CD4-positive, alpha-beta T cell treated with Interleukin-17A for 1 hour (primary cell): ENCODE results near the gene NLGN4X.
A peak's percentile ranks its signal among the peaks of the same experiment; 100 is the strongest.

ENCODE experiments used
- DNase-seq: peaks from one replicate; pipeline ENCODE4 v3.0.0-alpha.2; 2020

Gene NLGN4X

DNA sequence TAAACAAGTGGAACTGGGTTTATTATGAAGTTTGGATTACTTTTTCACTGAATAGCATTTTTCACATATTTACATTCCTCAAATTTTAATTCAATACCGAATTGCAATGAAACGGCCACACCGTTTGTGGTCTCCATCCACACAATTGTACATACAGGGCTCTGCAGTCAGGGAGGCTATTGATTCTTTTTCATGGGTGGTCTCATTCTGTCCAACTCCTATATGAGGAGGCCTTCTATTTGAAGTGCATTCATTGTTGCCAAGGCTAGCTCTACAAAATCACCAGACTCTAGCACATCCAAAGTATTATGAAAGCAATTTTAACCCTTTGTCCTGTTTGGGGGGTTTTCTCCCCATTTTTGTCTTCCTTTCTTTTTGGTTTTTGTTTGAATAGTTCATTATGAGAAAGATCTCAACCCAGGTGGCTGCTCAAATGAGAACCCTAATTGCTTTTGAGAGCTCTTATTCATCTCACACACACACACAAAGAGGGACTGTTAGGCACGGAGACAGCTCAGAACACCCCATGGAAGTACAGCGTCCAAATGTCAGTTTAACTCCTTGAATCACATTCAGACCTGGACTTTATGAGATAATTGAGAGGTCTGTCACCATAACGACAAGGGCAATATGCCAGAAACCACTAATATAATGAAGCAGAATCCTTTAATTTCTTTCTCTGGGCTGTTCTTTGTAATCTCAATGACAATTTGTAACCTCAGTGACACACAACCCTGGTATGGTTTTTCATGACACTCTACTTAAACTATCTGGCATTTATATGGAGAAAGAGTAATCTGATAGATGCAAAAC, 79.4 kb downstream of the NLGN4X start:
- DNase-seq, result no peak

DNA sequence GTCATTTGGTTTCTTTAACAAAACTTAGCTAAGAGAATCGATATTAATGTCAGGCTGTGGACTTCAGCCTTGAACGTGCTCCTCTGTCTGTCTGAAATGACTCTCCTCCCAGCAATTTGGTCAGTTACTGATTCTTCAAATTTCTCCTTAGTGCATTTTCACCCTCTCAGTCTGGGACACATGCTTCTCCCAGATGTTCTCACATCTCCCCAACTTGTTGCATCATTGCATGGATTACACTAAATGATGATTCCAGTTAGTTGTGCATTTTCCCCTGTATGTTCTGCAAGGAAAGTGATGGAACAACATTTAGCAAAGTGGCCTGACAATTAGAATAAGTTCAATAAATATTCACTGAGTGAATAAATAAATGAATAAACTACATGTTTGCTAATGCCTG, 94.4 kb downstream of the NLGN4X start:
- no peak for DNase-seq

- DNase-seq, result no peak
These were observed 95.7 kb downstream of the NLGN4X start for GRCh38 chrX:6132970-6133369.

- DNase-seq, result no peak
These were observed 97.4 kb downstream of the NLGN4X start for GRCh38 chrX:6131287-6131686.

GRCh38 chrX:6129195-6129594, 99.5 kb downstream of the NLGN4X start:
- no peak for DNase-seq

- DNase-seq, result no peak
These were observed 108.3 kb downstream of the NLGN4X start for GRCh38 chrX:6120329-6120728.

DNA sequence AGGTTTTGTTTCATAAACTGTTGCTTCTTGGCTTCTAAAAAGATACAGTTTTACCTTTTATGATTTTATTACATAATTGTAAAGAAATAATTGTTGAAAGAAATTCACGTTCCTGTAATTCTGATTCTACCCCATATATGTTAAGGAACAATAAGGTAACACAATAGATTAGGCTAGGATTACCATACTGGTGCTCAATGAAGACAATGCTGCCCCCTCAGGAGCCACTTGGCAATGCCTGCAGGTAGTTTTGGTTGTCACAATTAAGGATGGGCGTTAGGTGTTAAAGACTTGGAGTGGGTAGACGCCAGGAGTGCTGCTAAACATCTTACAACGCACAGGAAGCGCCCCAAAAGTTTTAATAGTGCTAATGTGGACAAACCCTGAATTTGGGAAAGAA, 133.2 kb downstream of the NLGN4X start:
- DNase-seq, result no peak

- DNase-seq, result no peak
These were observed 154.1 kb downstream of the NLGN4X start for GRCh38 chrX:6074532-6074931.

- no peak for DNase-seq
These were observed 156.9 kb downstream of the NLGN4X start for GRCh38 chrX:6071731-6072130.

GRCh38 chrX:6067600-6067999, 161.1 kb downstream of the NLGN4X start:
- no peak for DNase-seq

DNA sequence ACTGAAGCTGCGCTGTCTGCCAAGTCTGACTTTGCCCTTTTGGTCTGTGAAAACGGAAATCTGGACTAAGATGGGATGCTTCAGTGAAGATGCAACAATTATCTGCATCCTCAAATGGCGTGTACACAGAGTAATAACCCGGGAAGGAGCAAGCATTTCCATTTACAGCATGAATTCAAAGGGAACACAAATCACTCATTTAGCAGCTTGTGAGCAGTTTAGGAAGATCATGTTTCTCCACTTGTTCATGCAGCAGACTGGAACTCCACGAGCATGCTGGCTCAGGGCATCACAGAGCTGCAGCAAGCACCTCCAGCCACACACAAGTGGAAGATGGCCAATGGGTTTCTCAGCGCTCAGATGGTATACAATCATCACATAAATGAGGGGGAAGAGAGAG, 175.5 kb downstream of the NLGN4X start:
- no peak for DNase-seq

DNA sequence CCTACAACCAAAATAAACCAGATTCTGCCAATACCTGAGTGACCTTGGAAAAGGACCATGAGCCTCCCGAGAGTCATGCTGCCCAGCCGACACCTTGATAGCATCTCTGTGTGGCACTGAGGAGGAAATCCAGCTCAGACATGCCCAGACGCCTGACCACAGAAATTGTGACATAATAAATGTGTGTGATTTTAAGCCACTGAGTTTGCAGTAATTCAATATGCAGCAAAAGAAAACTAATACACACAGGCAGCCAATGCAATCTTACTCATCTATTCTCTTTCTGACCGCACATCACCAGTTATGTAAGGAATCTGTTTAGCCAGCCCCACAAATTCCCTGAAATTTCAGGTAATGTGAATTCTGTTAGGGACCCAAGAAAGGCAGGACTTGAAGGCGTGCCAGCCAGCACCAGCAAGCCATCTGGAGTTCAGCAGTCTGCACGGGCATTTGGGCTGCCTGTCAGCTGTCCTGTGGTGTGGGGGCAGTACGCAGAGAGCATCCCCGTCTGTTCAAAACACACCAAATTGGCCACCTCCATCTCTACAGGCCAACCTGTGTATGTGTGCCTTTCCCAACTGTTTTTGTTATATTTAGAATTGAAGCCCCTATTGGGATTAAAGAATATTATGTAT, 176.4 kb downstream of the NLGN4X start:
- DNase-seq, result no peak

GRCh38 chrX:6049132-6049531, 179.5 kb downstream of the NLGN4X start:
- no peak for DNase-seq

DNA sequence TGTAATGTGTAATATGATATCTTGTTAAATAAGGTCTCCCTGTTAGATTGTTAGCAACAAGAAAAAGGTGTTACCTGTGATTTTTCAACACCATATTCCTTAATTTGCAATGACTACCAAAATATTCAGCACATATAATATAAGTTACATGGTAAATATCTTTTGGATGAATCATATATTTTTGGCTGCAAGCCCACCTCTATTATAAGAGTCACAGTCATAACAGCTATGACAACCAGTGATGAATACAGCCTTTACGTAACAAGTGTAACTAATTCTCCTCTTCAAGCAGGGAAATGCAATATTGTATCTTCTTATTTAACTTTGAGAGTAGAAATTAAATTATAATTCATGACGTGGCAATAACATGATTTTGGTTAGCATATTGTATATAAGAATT, 187.0 kb downstream of the NLGN4X start:
- no peak for DNase-seq

- no peak for DNase-seq
These were observed 199.7 kb downstream of the NLGN4X start for GRCh38 chrX:6029014-6029413.

DNA sequence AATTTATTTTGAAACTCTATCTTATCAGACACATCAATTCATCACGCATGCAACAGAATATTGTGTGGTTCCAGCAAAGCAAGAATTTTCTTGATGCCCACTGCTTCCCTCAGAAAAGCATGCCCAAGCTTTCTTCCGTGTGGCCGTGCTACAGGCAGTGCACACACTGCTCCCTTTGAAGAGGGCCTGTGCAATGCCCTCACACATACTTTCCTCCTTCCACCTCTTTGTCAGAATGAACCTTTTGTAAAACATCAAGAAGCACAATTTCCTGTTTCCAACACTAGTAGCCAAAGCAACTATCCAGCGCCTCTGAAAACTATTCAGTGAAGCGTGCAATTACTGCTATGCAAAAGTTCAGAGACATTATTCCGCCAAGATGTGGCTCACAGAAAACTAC, 201.7 kb downstream of the NLGN4X start:
- no peak for DNase-seq

DNA sequence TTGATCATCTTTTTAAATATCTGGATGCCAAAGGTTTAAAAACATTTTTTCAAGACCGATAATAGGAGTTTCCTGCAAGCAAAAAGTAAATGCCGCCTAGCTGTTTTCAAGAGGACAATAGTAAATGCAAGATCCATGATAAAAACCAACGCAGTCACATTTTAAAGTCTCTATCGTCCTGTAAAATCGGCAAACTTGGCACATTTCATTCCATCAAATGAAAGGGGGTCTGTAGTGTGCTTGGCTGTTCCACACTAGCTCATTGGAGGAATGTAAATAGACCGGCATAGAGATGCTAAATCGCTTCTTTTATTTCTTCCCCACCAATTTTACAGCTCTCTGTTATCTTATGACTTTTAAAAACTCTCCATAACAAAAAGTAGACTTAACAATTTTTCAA, 202.2 kb downstream of the NLGN4X start:
- no peak for DNase-seq

DNA sequence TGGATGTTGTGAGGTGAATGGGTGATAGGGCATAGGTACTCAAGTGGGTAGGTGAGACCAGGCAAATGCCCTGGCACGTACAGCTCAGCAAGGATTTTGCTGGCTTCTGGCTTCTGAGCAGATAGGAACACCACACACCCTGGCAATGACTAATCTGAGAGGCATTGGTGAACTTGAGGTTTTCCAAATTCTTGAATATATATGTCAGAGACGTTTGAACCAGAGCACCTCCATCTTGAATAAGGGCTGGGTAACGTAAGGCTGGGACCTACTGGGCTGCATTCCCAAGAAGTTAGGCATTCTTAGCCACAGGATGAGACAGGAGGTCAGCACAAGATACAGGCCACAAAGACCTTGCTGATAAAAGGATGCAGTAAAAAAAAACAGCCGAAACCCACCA, 204.5 kb downstream of the NLGN4X start:
- no peak for DNase-seq

GRCh38 chrX:6021316-6022091, 207.2 kb downstream of the NLGN4X start:
- DNase-seq, result peak; percentile 0

DNA sequence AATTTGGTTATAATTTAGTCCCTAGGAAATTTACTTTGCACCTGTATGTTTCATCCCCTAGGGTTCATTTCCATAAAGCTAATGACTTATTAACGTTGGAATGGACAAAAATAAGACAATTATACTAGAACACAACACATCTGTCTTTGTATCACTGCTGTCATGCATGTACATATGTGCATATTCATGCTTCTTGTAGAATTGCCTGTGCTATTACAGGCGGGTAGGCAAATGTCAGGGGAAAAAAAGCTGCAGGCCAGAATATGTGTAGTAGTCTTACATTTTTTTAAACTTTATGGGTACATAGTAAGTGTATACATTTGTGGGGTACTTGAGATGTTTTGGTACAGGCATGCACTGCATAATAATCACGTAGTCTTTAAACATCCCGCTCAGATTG, 209.6 kb downstream of the NLGN4X start:
- DNase-seq, result no peak

GRCh38 chrX:6015423-6015822, 213.2 kb downstream of the NLGN4X start:
- no peak for DNase-seq

DNA sequence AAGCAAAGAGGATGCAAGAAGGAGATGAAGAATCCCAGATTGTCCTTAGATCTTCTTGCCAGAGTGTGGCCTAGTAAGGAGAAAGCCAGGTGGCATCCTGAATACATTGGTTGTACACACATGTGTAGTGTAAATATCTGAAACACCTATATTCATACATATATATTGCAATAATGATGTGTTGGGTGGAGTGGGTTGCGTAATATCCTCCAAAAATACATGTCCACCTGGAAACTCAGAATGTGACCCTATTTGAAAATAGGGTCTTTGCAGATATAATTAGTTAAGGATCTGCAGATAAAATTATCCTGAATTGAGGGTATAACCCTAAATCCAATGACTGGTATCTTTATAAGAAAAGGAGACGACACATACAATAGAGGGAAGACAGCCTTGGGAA, 216.3 kb downstream of the NLGN4X start:
- DNase-seq, result no peak

GRCh38 chrX:6005856-6006255, 222.8 kb downstream of the NLGN4X start:
- no peak for DNase-seq

DNA sequence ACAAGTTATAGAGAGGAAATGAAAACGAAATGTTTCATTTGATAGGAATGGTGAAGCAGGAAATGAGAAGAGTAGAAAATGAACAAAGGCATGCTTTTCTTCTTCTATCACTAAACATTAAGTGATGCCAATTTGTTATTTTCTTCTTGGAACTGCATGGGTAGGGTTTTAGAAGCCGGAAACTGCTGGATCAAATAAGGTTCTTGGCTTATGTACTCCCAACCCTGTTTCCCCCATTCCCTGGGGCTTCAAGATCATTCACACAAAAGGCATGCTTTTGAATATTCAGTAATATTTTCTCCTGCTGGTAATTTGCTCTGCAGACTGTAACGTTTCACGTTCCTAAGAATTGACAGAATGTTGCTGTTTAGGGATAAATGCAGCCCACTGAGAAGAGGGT, 224.1 kb downstream of the NLGN4X start:
- DNase-seq, result no peak
